Subcutaneous adipose tissue (tissue), 4 donors: ENCODE measurements around the gene LRRC8C. TPM values are rescaled to one million over a fixed set of nuclear protein-coding genes. Genes with fewer than 3 reads are reported as not detected.

Experiments used
- CTCF ChIP-seq: fragments of 450-650 bp; IDR thresholded peaks from one replicate; pipeline ENCODE4 v1.5.1; 2016; ENCODE audit warnings: low read depth, mild to moderate bottlenecking, control low read depth, antibody characterized with exemption, moderate library complexity
- total RNA-seq, 4 donors: library from RNA; depleted of rRNA; stranded (reverse); fragments of >200 nt; gene quantifications; one replicate each; pipeline ENCODE4 v1.1.0, GENCODE V29; 2016

LRRC8C gene
- total RNA-seq: 10 to 100 TPM; 11.7 to 47.8 (median 22.1) TPM

- TF ChIP-seq CTCF: no peak
Measured at GRCh38 chr1:89632657-89633247, at the start of gene LRRC8C. LRRC8C (plus strand) TSS chr1:89633120; CDS start chr1:89686474, 53,354 bp downstream.

GRCh38 chr1:89584211-89584610, 48.7 kb upstream of the LRRC8C start:
- no peak for TF ChIP-seq CTCF

- TF ChIP-seq CTCF: no peak
Measured at GRCh38 chr1:89584781-89585180, 48.1 kb upstream of the LRRC8C start.

- TF ChIP-seq CTCF: no peak
Measured at GRCh38 chr1:89587729-89588161, 45.2 kb upstream of the LRRC8C start.

GRCh38 chr1:89588480-89588879, 44.4 kb upstream of the LRRC8C start:
- no peak for TF ChIP-seq CTCF

- no peak for TF ChIP-seq CTCF
Measured at GRCh38 chr1:89589515-89589914, 43.4 kb upstream of the LRRC8C start.

GRCh38 chr1:89590341-89591080, 42.4 kb upstream of the LRRC8C start:
- no peak for TF ChIP-seq CTCF
